Heart right ventricle (tissue), 16 donors: ENCODE measurements around the gene ZFYVE28. TPM values are rescaled to one million over a fixed set of nuclear protein-coding genes. Genes with fewer than 3 reads are reported as not detected.

Experiments
- ATAC-seq, 8 donors: fragments of 200-7000 bp; cut with Tn5 transposase; one replicate each; pipeline ENCODE4 v1.9.1; 2020; ENCODE audit warnings: mild to moderate bottlenecking in 8 of 8, moderate library complexity in 8 of 8, moderate number of reproducible peaks in 1 of 8
- DNase-seq, 2 donors: peaks; one replicate each; pipeline ENCODE4 v3.0.0-alpha.2; 2020
- H3K27ac ChIP-seq, 10 donors: fragments of 200-600 bp; sonication (generic) in 2 of 10; one replicate each; pipeline versions ENCODE4 v1.5.0 to v1.8.0; 2020 to 2022; ENCODE audit warnings: mild to moderate bottlenecking in 3 of 10
- H3K27me3 ChIP-seq, 7 donors: fragments of 200-600 bp; one replicate each; pipeline ENCODE4 v1.8.0; 2021 to 2022; ENCODE audit warnings: mild to moderate bottlenecking in 2 of 7
- H3K36me3 ChIP-seq, 9 donors: fragments of 200-600 bp; sonication (generic) in 1 of 9; one replicate each; pipeline versions ENCODE4 v1.5.0 to v1.8.0; 2020 to 2022; ENCODE audit warnings: mild to moderate bottlenecking in 2 of 9
- H3K4me1 ChIP-seq, 9 donors: fragments of 200-600 bp; sonication (generic) in 1 of 9; one replicate each; pipeline versions ENCODE4 v1.5.0 to v1.8.0; 2020 to 2022; ENCODE audit warnings: mild to moderate bottlenecking in 4 of 9
- H3K4me3 ChIP-seq, 10 donors: fragments of 200-600 bp; sonication (generic) in 2 of 10; one replicate each; pipeline versions ENCODE4 v1.5.0 to v1.8.0; 2020 to 2022; ENCODE audit warnings: mild to moderate bottlenecking in 7 of 10, moderate library complexity in 2 of 10
- H3K9me3 ChIP-seq, 11 donors: fragments of 200-600 bp in 10 of 11; sonication (generic) in 2 of 11; one replicate each; pipeline versions ENCODE4 v1.5.0 to v1.8.0; 2013 to 2022; ENCODE audit warnings: mild to moderate bottlenecking in 2 of 11, control low read depth in 1 of 11, moderate library complexity in 1 of 11
- CTCF ChIP-seq, 9 donors: fragments of 200-600 bp; sonication (generic) in 2 of 9; IDR thresholded peaks; one replicate each; pipeline versions ENCODE4 v1.5.0 to v1.8.0; 2021 to 2022; ENCODE audit warnings: antibody characterized with exemption in 9 of 9, mild to moderate bottlenecking in 5 of 9, moderate library complexity in 1 of 9
- WGBS, 2 donors: extraction: QIAGEN DNeasy Blood & Tissue Kit; methylation state at CpG; one replicate each; pipeline ENCODE4 v1.1.7; 2013; ENCODE audit warnings: inconsistent platforms in 1 of 2; 5-methylcytosine and 5-hydroxymethylcytosine counted together
- intact Hi-C, 10 donors: fragments of 100-400 bp; cut with DNase I; formaldehyde crosslinking; loops; one replicate each; pipeline versions ENCODE4 v1.11.1 to v1.14.2; 2022
- polyA plus RNA-seq, 2 donors: library from polyadenylated mRNA; stranded (reverse); fragments of 200-250 nt; gene quantifications; one replicate each; pipeline ENCODE4 v1.2.3, GENCODE V29; 2013
- total RNA-seq, 10 donors: library from RNA; stranded (reverse); fragmentation: NEBNext Ultra II Directional in 3 of 10; extraction: Animal tissue kit (Norgen Biotek cat#: 25700) in 3 of 10; gene quantifications; one replicate each; pipeline versions ENCODE4 v1.2.1 to v1.2.4, GENCODE V29; 2021 to 2023
- donor health status: Arrhythmogenic right ventricular cardiomyopathy.
- donor health status: ischemic (EF 13 %, LVEDD 7.1; RV severe dilation, severe dysfunction).
- donor health status: healthy with polysubstance abuse.
- donor health status: DM: no; HTN: yes; CAD: no.
- donor health status: DM: no; HTN: no; CAD: no.
- donor health status: ischemic (EF 25% LVEDD 6.9; RV normal size, moderate dysfunction).
- donor health status: ischemic (EF 25% LVEDD 5.7; RV mildly dilated, moderate dysfunction).
- donor health status: healthy.
- donor health status: DM: yes; HTN: yes; CAD: no.
- donor health status: Ischemic cardiomyopathy.
- donor health status: ischemic (EF 35%, LVEDD 5.7; RV mildly dilated, moderate dysfunction).
- donor health status: nonischemic (EF 11% LVEDD 7.7; RV severe dilation, severe dysfunction).
- donor health status: DM: yes; HTN: yes; CAD: no.
- donor health status: PGD.
- donor health status: ischemic (EF 29% LVEDD 5.4; RV normal size, mild dysfunction).
- donor health status: nonischemic (EF 23%, LVEDD 6.1; RV moderate dilation, normal function).

The ZFYVE28 gene
- total and polyA plus RNA-seq, 12 donors, result 2.3 to 9.9 (median 3.5) TPM

DNA sequence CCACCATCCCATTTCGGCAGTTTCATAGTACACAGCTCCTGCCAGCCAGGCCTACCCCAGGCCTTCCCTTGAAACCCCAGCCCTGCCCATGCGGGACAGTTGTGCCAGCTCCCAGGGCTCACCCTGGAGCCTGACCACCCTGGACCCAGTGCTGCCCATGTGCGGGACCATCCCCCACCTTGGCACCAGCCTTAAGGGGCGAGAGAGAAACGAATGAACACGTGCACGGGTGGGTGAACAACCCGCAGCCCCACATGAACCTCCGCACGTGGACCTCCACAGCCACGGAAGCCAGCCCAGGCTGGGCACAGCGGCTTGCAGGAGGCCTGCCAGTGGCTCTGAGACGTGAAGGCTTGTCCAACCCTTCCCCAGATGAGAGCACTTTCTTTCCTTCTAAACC lies 80.5 kb downstream of the ZFYVE28 start:
- intact Hi-C loops, result no loop called here
- no peak for DNase-seq
- ATAC-seq, result no peak
- H3K9me3 ChIP-seq, result no peaks in the 10 kb centered on the region
- TF ChIP-seq CTCF (IDR thresholded peaks at IDR 0.05), result no peak
- no peaks in the 10 kb centered on the region for H3K27me3 ChIP-seq
- peaks cover 0 to 4% (median 0%) of the 10 kb centered on the region in 9 donors for H3K36me3 ChIP-seq
- 88 to 95% methylated on average over 13 of the region's 13 CpGs for WGBS, 2 donors
- no peaks in the 10 kb centered on the region for H3K4me1 ChIP-seq
- H3K27ac ChIP-seq, result no peak overlapping the region
- H3K4me3 ChIP-seq, result no peak overlapping the region

- H3K4me3 ChIP-seq, result no peak overlapping the region
- H3K27me3 ChIP-seq, result no peaks in the 10 kb centered on the region
- peaks cover 0 to 4% (median 0%) of the 10 kb centered on the region in 9 donors for H3K36me3 ChIP-seq
- no peaks in the 10 kb centered on the region for H3K9me3 ChIP-seq
- no peak for TF ChIP-seq CTCF (IDR thresholded peaks at IDR 0.05)
- DNase-seq (no peak), ATAC-seq (no peak)
- 88 to 89% methylated on average over 20 of the region's 20 CpGs for WGBS, 2 donors
- H3K4me1 ChIP-seq, result no peaks in the 10 kb centered on the region
- H3K27ac ChIP-seq, result no peak overlapping the region
- intact Hi-C loops, result no loop called here
Measured at GRCh38 chr4:2337131-2337723, 81.2 kb downstream of the ZFYVE28 start.

GRCh38 chr4:2336659-2337058 lies 81.8 kb downstream of the ZFYVE28 start:
- no peak overlapping the region for H3K27ac ChIP-seq
- intact Hi-C loops, result no loop called here
- H3K4me3 ChIP-seq, result no peak overlapping the region

DNA sequence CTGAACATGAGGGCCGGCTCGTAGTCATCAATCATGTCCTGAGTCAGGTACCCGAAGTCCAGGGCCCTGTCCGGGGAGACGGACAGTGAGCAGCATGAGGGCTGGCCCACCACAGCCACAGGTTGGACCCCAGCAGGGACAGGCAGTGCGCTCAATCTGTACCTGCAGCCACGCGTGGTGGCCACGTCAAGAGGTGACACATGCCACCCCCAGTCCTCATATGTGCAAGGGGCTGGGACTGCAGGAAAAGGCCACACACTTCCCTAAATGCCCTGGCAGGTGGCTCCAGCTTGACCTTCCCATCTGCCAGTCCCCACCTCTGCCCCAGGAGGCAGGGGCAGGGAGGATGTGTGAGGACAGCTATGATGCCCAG lies 82.7 kb downstream of the ZFYVE28 start:
- H3K4me3 ChIP-seq, result no peak overlapping the region
- TF ChIP-seq CTCF (IDR thresholded peaks at IDR 0.05), result no peak
- intact Hi-C loops, result no loop called here
- 82 to 84% methylated on average over 9 of the region's 9 CpGs for WGBS, 2 donors
- no peaks in the 10 kb centered on the region for H3K9me3 ChIP-seq
- H3K27ac ChIP-seq, result no peak overlapping the region
- no peaks in the 10 kb centered on the region for H3K4me1 ChIP-seq
- no peaks in the 10 kb centered on the region for H3K27me3 ChIP-seq
- no peak for ATAC-seq
- DNase-seq, result no peak
- H3K36me3 ChIP-seq, result peaks cover 0 to 4% (median 0%) of the 10 kb centered on the region in 9 donors

More at GRCh38 chr4:2336659-2337058, 81.8 kb downstream of the ZFYVE28 start:
- no peak for ATAC-seq
- Histone ChIP-seq H3K27me3 (no peaks in the 10 kb centered on the region), H3K4me1 (no peaks in the 10 kb centered on the region), H3K36me3 (peaks cover 0 to 4% (median 0%) of the 10 kb centered on the region in 9 donors), H3K9me3 (no peaks in the 10 kb centered on the region)
- no peak for DNase-seq
- TF ChIP-seq CTCF (IDR thresholded peaks at IDR 0.05), result no peak
